GM19328 (cell line): ENCODE data around the gene CHCHD6.

Experiments used
- ATAC-seq: cut with Tn5 transposase; IDR thresholded peaks from one replicate; pipeline ENCODE4 v1.9.1; 2021; ENCODE audit warnings: mild to moderate bottlenecking, moderate library complexity; ENCODE audit not compliant: unreplicated experiment

Gene CHCHD6

DNA sequence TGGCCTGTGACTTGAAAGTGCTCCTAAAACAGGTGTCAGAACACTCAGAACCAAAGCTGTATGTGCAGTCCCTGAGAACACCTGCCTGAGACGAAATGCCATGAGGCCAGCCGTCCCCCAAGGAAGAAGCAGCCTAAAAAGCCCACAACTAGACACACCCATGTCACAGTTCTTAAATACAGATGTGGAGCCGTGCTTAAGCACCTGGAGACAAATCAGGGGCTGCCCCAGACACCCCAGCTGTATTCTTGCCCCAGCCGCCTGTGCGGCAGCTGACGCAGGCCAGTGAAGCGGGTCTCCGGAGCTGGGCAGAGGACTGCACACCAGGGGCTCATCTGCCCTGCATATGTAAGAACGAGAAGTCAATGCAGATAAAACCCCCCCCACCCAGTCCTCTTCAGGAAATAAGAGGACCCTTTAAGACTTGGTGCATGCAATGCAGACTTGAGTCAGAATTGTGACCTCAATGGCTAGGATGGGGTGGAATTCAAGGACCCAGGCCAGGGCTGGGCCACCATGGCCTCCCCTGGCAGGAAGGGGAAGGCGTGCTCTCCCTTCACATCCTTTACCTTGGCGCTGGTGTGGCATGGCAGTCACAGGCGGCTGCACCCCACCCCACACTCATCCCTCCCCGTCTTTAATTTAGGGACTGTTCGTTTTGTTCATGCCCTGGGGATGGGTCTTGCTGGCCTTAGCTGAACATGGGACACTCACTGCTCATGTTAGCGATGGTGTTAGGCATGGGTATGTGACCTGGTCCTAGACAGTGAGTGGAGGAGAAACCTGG, 251.2 kb downstream of the CHCHD6 start:
- peak; percentile 74 for ATAC-seq

DNA sequence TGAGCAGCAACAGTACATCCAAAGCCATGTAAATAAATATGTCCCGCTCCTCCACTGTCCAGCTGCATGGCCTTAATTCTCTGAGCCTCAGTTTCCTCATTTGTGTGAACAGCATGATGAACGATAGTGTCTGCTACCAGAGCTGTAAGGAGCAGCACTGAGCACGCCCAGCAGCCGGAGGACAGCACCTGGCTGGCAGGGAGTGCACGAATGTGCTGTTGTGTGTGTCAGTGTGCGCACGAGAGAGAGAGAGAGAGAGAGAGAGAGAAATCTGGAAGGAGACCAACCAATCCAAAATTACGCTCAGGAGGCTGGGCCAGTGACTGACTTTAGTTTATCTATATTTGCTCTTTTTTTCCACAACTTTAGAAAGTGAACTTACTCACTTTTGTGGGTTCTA, 252.3 kb downstream of the CHCHD6 start:
- ATAC-seq: no peak

DNA sequence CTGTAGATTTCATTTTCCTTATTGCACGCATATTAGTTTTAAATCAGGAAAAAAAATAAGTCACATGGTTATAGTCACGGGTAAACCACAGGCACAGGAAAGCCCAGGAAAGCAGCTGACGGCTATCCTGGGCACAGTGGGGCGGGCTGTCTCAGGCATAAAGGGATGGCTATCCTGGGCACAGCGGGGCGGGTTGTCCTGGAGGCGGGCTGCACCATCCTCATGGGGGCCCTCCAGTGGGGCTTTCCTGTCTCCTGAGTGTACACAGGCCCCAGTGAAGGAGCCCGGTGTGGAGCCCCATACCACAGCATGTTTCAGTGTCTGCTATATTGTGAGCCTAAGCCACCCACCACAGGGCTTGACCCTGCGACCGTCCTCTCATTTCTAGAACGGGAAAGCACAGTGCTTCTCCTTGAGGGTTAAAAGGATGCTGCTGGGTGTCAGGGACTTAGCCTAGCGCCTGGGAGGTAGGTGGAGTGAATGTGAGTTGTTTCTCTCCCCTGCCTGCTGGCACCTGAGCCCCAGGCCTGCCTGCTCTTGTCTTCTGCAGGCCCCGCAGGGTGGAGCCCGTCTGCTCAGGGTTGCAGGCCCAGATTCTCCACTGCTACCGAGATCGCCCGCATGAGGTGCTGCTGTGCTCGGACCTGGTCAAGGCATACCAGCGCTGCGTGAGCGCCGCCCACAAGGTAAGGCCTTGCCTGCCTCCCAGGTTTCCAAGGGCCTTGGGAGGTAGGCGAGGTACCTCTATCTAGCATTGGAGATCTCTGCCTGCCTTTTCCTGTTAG, 253.0 kb downstream of the CHCHD6 start:
- ATAC-seq: no peak

DNA sequence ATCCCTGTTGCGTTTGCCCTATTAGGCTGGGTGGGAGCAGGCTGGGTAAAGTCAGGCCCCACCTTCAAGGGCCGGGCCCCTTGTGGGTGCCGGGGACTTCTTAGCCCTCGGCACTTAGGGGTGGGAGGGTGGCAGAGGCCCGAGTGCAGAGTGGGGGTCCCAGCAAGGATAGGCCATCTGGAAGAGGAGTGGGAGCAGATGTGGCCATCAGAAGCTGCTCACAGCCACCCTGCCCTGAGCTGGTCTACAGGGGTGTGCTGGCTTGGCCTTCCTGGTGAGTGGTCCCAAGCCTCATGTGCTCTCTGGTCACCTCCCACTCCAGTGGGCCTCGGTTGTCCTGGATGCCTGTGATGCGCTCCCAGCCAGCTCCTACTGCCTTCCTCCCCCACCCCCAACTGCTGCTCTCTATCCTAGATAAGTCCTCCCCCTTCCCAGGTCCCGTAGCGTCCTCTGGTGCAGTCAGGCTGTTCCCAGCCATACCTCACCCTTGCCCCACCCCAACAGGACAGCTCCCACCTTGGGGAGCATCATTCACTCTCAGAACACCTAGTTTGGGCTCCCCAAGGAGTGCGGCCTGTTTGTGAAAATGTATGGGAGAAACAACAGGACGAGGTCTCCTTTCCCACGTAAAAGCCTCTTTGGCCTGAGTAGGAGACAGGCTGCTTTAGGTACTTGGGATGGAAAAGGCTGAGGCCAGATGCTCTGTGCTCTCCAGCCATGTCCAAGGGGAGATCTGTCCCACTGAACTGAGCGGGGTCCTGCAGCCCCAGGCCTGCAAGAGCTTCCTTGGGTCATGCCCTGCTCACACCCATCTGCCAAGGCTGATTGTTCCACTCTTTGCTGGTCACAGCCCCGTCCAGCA, 254.0 kb downstream of the CHCHD6 start:
- no peak for ATAC-seq

DNA sequence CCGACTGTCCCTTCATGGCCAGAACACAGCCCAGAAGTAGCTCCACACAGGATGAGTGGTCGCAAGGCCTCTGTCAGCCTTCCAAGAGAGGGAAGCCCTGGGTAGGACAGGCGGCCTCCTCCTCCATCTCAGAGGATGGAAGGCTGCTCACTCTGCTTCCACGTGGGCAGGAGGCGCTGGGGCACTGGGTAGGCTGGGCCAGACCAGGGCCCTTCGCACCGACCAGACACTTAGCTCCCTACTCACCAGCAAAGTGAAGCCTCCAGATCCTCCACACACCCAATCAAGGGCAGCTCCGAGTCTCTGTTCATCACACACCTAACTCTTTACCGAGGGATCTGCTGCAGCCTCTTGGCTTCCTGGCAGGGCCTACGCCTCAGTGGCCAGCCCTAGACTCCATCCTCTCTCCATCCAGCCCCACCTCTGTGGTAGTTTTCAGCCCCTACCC, 254.6 kb downstream of the CHCHD6 start:
- no peak for ATAC-seq

DNA sequence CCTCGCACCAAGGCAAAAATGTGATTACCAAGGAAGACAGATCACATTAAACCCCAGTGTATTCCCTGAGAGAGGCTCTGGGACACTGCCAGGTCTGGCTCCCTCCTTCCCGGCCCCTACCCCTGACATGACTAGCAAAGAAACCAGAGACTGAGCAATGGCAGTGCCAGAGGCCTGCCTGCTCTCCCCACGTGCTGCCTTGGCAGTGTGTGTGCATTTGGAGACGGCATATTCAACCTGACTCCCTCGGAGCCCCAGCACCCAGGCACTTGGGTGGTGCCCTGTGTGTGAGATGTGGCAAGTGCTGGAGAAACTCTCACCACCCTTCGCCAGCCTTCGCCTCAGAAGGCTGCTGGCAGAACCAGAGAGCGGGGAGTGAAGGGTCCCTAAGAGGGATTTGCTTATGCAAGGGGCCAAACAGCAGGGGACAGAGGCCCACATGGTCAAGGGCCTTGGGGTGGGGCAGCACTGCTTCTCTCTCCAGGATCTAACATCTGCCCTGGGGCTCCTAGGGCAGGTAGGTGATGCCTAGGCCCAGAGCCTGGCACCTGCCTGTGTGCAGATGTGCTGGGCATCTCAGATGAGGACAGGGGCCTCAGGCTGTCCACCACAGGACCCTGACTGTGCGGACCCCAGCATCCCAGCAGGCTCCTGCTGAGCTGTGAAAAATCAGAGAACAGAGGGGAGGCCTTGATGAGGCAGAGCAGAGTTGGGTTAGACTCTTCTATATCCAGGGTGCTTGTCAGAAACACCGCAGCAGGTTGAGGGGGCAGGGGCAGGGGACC, 255.3 kb downstream of the CHCHD6 start:
- ATAC-seq: no peak

DNA sequence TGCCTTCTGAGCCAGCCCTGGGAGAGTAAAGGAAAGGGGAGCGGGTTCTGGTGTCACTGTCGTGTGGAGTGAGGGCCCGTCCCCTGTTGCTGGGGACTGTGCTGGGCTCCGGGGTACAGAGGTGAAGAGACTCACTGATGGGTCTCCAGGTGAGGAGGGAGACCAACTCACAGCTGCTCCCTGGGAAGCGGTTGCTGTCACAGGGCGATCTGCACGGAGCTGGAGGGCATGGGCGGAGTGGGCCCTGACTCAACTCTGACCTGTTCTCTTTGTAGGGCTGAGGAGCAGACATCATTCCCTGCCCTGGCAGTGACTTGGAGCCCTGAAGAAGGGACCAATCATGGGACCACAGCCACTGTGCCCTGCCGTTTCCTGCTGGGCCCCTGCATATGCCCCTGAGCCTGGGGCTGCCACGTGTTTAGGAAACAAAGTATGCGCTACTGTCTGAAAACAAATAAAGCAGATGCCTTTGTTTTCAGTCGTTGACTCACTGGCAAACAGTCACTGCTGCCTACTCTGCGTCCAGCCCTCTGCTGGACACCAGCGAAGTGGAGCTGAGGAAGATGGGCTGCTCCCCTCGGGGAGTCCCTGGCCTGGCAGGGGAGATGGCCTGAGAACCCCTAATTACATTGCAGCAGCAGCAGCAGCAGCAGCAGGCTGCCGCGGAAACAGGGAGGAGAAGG, 256.0 kb downstream of the CHCHD6 start:
- ATAC-seq: no peak

DNA sequence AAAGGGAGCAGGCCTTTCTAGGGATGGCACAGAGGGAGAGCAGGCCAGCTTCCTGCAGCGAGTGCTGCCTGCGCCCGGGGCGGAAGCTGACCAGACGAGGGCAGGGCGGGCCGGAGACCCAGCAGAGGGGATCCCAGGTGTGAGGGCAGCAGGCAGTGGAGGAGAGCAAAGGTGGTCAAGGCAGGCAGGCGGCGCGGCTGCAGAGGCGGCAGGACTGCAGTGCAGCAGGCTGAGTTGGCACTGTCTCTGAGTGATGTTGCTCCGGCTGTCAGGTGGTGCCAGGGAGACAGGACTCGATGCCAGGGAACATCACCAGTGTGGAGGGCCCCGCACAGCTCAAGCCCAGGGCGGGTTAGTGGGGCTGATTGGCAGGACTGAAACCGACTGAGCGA, 256.6 kb downstream of the CHCHD6 start:
- no peak for ATAC-seq

DNA sequence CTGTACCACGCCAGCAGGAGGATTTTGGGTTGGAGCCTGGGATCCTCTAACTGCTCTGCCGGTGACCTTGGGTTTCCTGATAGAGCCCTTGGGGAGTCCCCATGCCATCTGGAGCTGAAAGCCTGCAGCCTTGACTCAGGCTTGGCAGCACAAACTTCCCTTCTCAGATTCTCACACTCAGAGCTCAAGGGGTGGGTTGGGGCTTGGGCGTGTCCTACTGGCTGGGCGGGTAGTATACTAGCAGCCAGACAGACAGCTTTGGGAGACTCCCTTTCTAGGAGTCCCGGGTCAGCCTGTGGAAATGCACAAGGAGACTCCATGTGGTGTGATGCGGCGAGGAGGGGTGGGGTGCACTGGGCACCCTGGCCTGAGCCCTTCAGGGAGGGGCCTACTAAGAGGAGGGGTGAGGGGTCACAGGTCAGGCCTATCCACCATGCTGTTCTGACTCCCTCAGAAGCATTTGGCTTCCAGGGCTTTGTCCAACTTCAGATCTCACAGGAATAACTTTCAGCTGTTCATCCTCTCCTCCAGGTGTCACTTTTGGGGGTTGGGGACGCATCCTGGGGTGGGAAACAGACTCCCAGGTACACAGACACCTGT, 257.3 kb downstream of the CHCHD6 start:
- no peak for ATAC-seq

DNA sequence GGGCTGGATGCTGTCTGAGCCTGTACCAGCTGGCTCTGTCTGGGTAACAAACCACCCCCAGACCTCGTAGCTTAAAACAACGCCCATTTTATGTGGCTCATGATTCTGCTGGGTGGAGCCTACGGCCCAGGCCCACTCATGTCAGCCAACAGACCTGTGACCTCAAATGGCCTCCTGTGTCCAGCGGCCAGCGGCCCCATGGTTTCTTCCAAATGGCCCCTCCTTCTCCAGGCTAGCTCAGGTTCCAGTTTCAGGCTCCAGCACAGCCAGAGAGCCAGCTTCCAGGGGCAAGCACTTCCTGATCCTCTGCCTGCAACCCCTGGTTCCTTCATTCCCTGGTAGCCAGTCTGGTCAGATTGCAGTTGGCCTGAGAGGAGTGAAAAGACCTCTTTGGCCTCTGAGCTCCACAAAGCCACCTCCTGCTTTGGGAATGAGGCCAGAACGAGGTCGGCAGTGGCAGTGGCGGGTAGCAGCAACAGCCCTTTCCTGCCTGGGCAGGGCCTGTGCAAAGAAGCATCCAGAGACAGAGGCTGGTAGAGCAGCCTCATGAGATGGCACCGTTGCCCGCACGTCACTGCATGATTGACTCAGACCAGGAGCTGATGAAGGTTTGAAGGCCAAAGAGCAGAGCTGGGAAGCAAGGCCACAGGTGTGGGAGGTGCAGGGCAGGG, 257.9 kb downstream of the CHCHD6 start:
- no peak for ATAC-seq

DNA sequence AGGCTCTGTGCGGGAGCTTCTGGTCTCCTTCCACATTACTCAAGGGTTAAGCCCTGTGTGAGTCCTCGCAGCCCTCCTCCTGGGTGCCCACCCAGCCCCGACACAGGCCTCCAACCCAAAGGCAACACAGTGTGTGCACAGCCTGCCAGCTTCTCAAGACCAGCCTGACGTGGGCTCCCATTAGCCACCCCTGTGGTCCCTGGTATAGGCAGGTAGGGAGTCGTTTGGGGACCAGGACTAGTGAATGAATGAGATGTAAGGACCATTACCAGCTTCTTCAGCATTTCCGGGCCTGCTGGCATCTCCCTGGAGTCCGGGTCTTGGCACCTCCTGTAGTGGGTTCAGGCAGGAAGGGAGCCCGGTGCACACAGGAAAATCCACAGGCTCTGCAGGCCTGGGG, 258.7 kb downstream of the CHCHD6 start:
- ATAC-seq: no peak

DNA sequence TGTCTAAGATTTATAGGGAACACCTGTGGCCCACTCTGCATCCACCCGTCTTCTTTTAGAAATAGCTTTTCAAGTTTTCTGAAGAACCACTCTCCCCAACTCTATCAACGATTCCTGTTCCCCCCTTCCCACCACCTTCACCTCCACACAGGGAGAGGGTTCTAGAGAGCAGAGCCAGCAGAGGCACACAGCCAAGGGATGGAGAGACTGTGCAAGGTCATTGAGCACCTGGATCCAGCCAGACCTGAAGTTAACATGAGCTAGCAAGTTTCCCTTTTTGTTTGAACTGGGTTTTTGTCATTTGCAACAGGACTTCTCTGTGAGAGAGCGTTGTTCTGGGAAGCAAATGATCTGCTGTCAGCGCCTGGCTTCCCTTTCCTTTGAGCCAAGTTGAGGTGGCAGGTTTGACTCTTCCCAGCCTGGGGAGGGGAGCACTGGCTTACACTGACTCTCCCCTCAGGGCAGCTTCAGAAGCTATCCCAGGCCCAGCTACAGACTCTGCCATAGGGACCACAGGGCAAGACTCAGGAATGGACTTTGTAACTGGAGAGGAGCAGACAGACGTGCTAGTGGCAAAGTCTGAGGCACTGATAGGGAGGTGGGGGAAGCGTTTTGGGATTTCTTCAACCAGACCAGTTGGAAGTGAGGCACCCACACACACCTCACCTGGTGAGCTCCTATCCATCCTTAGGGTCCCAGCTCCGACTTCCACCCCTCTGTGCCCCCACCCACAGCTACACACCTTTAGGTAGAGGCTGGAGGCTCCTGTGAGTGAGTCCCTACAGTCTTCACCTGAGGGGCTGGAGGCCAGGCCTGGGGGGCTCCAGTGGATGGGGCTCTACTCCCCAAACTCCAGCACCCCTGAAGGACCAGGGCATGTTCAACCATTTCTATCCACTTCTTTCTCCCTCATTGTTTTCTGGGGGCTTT, 259.5 kb downstream of the CHCHD6 start:
- ATAC-seq: no peak

DNA sequence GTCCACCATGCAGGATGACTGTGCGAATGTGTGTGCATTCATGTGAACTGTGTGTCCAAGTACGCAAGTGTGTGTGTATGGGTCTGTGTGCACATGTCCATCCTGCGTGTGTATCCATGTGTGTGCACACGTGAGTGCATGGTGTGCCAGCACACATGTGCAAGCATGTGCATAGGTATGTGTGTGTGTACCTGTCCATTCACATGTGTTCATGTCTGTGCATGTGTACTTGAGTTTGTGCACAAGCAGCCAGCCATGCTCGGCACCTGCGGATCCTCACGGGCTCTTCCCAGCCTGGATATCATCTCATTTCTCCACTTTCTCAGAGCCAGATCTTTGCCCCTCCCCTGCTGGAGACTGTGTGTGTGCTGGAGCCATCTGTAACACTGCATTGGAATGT, 260.2 kb downstream of the CHCHD6 start:
- no peak for ATAC-seq

DNA sequence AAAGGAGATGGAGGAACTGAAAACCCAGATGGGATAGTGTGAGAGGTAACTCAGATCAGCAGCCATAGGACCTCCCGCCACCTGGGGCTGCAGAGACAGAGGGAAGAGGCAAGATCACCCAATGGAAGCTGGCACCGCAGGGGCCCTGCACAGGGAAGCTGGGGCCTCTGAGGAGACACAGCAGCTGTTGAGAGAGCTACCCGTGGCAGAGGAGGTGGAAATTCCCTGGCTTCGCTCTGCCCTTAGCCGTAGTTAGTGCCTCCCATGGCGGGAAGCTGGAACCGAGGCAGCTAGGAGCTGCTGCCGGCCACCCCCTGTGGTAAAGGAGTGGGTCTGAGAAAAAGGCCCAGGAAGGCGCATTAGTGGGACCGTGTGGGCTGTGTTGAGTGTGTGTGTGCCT, 260.9 kb downstream of the CHCHD6 start:
- ATAC-seq: no peak

DNA sequence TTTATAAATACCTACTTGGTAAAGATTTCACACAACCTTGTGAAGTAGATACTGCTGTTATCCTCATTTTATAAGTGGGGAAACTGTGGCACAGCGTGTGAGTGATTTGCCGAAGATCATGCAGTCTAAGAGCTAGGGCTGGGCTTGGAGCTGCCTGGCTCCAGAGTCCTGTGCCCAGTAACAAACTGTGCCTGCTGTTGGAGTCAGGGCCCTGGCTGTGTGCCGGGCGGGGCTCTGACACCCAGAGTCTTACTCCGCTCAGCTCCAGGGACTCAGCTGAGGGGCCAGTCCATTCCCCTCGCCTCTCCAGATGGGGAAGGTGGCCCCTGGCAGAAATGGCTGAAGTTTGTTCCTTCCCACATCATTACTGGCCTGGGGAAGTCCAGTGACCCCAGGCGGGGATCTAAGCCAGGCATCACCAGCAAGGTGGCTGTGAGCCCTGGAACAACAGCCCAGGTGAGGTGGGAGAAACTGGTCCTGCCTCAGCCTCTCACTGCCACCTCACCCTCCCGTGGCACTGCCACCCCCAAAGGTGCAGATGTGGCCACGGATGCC, 261.6 kb downstream of the CHCHD6 start:
- ATAC-seq: no peak

DNA sequence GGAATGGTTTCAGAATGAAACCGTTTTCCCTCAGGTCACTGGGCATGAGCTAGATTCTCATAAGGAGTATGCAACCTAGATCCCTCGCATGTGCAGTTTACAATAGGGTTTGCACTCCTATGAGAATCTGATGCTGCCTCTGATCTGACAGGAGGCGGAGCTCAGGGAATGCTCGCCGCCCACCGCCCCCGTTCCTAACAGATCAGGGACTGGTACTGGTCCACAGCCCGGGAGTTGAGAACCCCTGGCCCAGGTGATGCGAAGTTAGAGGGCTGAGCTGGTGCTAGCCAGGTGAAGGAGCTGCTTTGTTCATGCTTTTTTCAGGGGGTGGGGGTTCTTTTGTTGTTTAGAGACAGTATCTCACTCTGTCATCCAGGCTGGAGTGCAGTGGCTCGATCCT, 263.3 kb downstream of the CHCHD6 start:
- ATAC-seq: no peak
